HG03064 (cell line): ENCODE measurements around the gene MICAL3.

Experiments
- ATAC-seq: cut with Tn5 transposase; IDR thresholded peaks from one replicate; pipeline ENCODE4 v1.9.1; 2021; ENCODE audit warnings: low read depth; ENCODE audit not compliant: unreplicated experiment

The MICAL3 gene

GRCh38 chr22:17874231-17874905 is 150.0 kb downstream of the MICAL3 start:
- ATAC-seq = no peak

DNA sequence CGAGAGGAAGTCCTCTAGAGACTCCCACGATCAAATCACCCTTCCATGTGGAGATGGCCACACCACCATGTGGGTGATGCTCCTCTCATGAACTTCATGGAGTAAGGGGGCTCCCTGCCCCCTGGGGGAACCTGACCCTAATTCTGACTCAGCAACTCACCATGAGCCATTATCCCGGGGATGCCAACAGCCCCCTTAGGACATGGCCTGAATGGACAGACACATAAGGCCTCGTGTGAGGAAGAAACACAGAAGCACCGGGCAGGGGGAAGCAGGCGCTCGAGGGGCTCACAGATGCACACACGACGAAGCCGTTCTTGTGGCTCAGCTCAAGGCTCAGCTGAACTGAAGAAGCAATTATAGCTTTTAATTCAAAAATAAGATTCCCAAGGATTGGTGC is 150.6 kb downstream of the MICAL3 start:
- ATAC-seq = no peak

DNA sequence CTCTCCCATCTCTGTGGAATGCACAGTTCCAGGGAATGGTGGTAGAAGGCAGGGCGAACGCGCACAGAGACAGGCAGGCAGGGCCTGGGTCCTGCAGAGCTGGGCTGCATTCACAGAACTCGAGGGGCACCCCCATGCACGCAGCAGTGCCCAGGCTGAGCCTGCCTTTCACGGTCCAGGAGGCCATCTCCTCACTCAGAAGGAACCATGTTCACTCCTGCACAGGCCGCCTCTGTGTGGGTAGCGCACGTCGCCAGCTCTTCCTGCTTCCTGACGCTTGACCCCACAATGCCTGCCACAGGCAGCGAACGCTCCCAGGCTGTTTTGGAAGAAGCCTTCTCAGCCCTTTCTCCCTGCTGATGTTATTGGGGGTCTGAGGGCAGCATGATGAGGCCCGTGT is 151.2 kb downstream of the MICAL3 start:
- no peak for ATAC-seq

DNA sequence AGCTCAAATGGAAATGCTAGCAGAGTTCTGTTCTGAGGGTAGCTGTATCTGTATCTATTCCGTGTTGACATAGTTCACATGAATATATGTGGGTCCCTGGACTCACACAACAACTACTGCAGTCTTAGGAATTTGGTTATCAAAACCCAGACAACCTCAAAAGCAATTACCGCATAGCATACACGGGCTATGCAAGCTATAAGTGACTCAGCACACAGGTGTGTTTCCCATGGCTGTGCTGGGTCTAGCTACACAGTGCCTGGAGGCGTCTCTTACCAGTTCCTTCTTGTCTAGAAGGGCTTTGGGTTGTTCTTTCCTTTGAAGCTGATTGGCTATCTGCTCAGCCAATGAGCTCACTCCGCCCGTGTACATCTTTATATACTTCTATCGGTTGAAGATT is 151.9 kb downstream of the MICAL3 start:
- no peak for ATAC-seq

GRCh38 chr22:17871726-17872458 is 152.5 kb downstream of the MICAL3 start:
- ATAC-seq = no peak

GRCh38 chr22:17870407-17870806 is 154.0 kb downstream of the MICAL3 start:
- no peak for ATAC-seq

DNA sequence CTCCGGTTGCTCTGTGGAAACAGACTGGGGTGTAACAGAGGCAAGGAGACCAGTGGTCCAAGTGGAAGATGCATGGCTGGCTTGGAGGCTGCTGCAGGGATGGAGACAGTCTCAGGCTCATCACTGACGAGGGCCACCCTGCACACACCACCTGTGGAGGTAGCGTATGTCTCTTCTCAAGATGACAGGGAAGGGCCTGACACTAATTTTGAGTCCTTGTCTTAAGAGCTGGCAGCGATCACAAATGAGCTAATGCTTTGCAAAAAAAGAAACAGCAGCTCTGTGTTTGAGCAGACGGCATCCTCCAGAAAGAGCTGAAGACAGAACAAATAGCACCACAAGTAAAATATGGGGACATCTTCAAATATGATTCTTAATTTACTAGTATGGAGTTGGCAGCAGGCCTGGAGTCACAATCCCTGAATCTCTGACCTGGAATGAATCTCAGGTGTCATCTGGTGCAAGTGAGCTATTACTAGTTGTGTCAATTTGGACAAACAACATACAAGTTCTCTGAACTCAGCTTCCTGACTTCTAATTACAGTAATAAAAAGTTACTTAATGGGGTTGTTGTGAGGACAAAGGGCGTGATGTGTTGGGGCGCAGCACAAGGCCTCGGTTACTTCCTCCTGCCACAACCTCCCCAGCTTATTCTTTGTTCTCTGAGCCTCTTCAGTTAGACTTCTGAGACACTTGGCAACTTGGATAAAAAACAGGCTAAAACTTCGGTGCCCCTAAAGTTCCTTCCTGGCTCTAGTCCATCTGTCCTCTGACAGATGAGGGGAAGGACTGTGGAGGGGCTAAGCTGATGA is 154.9 kb downstream of the MICAL3 start:
- ATAC-seq = no peak

GRCh38 chr22:17868771-17869170 is 155.6 kb downstream of the MICAL3 start:
- ATAC-seq = no peak

DNA sequence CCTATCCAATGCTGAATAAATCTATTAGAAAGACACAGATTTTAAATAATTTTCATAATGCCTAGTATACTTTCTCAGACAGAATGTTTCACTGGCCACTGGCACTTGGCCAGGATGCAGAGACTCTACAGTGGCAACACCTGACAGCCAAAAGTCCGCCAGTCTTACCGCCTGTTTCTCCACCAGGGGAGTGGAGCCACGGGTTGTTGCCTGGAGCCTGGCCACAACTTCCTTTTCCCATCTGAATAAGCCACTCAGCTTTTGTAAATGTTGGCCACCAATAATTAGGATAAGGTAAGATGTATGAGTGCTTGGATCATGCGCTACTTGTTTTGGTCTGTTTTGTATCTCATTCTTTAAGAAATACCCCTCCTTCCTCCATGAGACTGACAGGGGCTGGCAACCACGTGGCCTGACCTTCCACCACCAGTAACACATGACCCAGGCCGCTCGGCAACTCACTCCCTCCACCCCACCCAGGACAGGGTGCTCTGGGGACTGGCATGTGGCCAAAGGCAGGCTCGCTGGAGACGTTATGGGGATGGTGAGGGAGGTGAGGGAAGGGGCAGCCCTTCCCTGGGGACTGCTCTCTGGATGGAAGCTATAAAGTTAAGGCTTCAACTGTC is 157.1 kb downstream of the MICAL3 start:
- no peak for ATAC-seq

DNA sequence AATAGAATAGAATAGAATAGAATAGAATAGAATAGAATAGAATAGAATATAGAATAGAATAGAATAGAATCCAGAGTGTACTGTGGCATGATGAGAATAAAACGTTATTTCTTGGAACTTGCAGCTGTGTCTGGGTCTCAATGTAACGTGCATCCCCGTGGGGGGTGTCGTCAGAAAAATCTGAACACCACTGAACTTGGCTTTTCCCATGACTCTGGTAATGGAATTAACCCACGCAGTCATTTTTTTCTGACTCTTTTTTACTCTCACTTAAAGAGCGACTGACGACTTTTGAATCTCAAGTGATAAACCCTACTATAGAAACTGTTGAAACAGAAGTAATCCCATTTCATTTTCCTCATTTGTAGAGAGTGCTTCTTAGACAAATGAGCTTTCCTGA is 157.7 kb downstream of the MICAL3 start:
- ATAC-seq = no peak

DNA sequence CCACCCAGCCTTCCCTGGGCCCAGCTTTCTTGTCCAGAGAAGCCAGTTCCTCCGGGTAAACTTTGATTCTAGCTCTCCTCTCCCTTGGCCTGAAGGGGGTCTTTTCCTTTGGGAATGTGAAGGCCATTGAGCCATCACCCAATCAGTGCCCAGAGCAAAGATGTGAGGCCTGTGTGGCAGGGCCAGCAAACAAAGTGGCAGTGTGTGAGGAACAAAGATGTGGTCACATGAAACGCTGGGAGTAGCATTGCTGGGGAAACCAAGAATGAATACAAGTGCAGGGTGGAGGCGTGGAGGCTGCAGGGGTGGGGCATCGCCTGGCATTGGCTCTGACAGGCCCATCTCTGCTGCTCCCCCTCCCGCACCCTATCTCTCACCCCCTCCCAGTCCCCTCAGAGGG is 158.2 kb downstream of the MICAL3 start:
- no peak for ATAC-seq

DNA sequence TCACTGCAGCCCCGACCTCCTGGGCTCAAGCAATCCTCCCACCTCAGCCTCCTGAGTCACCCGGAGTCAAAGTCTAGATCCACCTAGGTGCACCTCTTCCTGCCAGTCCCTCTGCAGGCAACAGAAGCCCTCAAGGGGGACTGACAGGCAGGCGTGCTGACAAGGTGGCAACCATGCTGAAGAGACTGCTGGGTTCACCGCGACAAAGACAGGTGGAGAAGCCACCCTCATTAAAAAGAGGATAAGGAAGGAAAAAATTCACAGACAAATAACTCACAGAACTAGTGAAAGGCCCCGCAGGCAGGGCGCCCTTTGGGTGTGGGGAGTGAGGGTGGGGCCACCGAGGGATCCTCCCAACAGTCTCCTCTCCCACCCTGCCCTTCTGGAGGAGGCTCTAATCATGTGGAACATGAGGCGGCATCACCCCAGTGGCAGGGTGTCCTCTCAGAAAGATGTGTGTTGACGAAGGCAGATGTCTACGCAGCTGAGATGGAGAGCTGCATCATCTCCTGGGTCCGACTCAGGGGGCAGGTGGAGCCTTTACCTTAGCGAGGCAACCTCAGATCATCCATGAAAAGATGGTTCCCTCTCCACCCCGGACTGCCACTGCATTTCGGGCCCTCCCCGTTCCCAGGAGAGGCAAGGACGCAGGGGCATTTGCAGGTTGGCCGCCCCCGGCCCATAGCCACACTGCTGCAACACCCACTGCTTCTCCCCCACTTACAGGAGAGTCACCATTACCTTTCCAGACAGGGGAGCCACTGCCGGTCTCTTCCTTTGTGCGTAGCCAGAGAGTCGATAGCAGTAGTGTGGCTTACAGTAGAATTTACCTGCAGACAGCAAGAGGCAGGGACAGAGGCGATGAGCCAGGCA is 158.9 kb downstream of the MICAL3 start:
- ATAC-seq = no peak

DNA sequence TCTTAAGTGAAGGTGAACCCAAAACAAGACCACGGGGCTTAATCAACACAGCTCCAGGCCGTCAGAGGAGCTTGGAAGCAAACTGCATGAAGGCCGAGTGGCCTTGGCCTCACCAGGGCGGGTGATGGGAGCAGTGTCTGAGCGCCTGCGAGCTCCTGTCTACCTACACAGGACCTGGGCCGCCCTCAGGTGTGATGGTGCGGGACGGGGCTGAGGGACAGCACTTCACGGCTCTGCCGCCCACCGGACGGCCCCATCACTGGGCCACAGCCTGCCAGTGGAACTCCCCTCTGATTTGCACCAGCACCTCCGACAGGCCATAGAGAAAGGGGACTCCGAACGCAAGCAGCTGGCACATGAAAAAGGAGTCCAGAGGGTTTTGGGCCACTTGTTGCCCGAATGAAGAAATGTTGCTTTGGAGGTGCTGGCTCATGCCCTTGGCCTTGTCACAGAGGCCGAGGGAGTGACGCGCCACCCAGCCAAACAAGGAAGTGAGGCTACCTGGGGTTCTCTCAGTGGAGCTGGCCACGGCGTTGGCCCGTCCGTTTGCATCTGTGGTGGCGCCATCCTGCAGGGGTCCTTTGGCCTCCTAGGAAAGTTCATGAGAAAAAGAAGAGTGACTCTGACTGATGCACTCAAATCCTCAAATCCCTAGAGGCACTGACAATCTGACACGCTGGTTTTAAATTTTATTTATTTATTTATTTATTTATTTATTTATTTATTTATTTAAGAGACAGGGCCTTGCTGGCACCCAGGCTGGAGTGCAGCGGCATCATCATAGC is 159.8 kb downstream of the MICAL3 start:
- no peak for ATAC-seq

DNA sequence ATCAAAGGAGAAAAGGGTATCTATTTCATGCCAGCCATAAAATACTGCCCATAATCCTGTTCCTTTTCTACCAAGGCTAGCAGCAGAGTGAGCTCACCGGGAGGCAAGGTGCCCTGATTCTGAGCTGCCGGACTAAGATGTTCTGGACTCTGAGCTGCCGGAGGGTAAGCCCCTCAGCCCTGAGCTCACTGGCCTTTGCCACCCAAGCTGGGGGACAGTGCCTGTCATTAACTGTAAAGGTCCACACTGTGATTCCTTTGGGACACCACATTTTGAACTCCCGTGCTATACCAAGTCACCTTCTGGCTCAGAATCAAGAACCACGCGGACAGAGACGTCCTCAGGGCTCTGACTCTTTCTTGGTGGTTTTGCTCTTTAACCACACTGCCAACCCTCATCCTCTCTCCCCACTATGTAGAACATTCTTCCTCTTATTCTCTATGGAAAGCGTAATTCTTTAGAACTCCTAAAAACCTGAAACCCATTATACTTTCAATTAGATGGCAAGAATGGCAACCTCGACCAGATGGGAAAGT is 161.6 kb downstream of the MICAL3 start:
- ATAC-seq = no peak

DNA sequence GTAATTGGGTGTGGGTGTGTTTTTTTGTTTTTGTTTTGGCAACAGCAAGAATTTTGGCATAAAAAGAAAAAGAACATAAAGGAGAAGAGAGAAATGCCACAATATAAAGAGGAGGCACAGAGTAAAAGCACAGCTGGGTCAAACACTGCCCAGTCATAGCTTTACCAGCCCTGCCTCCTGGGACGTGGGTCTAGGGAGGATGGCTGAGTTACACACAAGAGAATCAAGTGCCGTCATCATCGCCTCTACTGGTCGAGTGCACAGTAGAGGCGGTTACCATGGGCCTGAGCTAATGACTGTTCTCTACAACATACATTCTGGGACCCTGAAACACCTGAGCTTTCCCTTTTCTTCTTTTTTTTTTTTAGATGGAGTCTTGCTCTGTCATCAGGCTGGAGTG is 162.5 kb downstream of the MICAL3 start:
- ATAC-seq = no peak

DNA sequence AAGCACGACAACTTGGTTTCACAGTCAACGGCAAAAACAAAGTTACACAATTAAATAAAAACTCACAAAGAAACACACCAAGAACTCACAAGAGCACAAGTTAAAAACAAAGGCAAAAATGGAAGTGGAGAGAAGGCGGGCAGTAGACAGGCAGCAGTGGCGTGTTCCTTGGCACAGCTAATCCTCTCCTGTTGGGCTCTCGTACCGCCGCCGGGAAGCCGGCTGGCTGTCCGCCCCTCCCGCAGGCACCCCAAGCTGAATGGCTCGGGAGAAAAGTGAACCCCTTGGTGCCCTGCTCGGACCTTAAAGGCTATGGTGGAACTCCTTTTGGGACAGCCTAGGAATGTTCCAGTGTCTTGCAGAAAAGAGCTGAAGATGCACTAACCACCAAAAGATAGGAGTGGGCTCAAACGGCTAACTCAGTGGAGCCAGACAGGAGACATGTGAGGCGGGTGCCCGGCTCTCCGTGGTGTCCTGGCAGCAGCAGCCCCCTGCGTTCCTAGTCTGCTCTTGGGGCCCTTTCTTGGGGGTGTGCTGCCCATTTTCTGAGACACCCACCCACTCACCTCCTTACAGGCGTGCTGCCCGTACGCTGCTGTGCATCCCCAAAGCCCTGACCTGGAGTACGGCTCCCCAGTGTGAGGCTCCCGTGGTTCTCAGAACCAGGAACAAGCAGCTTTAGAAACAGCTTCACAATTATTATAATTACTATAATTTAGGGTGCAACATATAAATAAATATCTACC is 164.0 kb downstream of the MICAL3 start:
- ATAC-seq = no peak

DNA sequence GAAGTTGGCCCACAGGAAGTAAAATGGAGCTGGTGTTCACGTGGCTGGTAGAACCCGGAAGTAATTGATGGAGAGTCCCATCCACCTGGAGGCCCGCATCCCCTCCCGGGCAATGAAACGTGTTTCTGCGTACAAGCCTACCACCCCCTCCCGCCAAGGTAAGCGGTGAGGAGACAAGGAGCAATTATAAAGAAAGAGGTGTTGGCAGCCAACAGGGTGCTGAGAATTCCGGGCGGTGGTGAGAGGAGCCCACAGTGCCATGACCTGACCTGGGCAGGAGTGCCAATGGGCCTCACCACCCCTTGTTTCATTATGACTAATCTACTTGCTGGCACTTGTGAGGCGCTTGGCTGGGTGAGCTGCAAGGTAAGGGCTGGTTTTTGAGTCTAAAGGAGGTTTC is 166.3 kb downstream of the MICAL3 start:
- ATAC-seq = no peak

- no peak for ATAC-seq
Measured at GRCh38 chr22:17855572-17856290, 168.6 kb downstream of the MICAL3 start.
